Hepatocyte (in vitro differentiated cells): ENCODE data around the gene INPP5F. TPM values are rescaled to one million over a fixed set of nuclear protein-coding genes. Genes with fewer than 3 reads are reported as not detected.

Experiments
- DNase-seq: peaks from one replicate; pipeline ENCODE4 v3.0.0-alpha.2; 2016; ENCODE audit warnings: low spot score
- H2AFZ ChIP-seq: fragments of 200-600 bp; sonication (generic); 2 replicates; pipeline ENCODE4 v1.6.0; 2016; ENCODE audit warnings: antibody characterized with exemption, mild to moderate bottlenecking
- H3K27ac ChIP-seq: fragments of 200-600 bp; sonication (generic); 2 replicates; pipeline ENCODE4 v1.5.1; 2016; ENCODE audit warnings: mild to moderate bottlenecking
- H3K27me3 ChIP-seq: fragments of 200-600 bp; sonication (generic); 2 replicates; pipeline ENCODE4 v1.6.1; 2016
- H3K36me3 ChIP-seq: fragments of 200-600 bp; sonication (generic); replicated peaks from 2 replicates; pipeline ENCODE4 v1.5.1; 2016; ENCODE audit warnings: low read depth; ENCODE audit not compliant: insufficient read depth
- H3K4me1 ChIP-seq: fragments of 200-600 bp; sonication (generic); 2 replicates; pipeline ENCODE4 v1.5.1; 2016; ENCODE audit warnings: mild to moderate bottlenecking, moderate library complexity; ENCODE audit not compliant: insufficient read depth
- H3K4me2 ChIP-seq: fragments of 200-600 bp; sonication (generic); 2 replicates; pipeline ENCODE4 v1.6.0; 2016
- H3K4me3 ChIP-seq: fragments of 200-600 bp; sonication (generic); 2 replicates; pipeline ENCODE4 v1.5.1; 2016; ENCODE audit warnings: mild to moderate bottlenecking
- H3K79me2 ChIP-seq: fragments of 200-600 bp; sonication (generic); 2 replicates; pipeline ENCODE4 v1.6.0; 2017; ENCODE audit warnings: mild to moderate bottlenecking
- H3K9me2 ChIP-seq: fragments of 200-600 bp; sonication (generic); replicated peaks from 2 replicates; pipeline ENCODE4 v1.6.0; 2017; ENCODE audit warnings: mild to moderate bottlenecking; ENCODE audit not compliant: insufficient read depth
- H3K9me3 ChIP-seq: fragments of 200-600 bp; sonication (generic); 2 replicates; pipeline ENCODE4 v1.5.1; 2016; ENCODE audit warnings: low read depth, mild to moderate bottlenecking
- H4K20me1 ChIP-seq: fragments of 200-600 bp; sonication (generic); 2 replicates; pipeline ENCODE4 v1.6.0; 2016; ENCODE audit warnings: mild to moderate bottlenecking; ENCODE audit not compliant: insufficient read depth, poor library complexity, severe bottlenecking
- EZH2 ChIP-seq: fragments of 200-600 bp; sonication (generic); IDR thresholded peaks from 2 replicates; pipeline ENCODE4 v1.6.1; 2016; ENCODE audit warnings: antibody characterized with exemption, mild to moderate bottlenecking, borderline replicate concordance
- EZH2phosphoT487 ChIP-seq: fragments of 200-600 bp; sonication (generic); IDR thresholded peaks from one replicate; pipeline ENCODE4 v1.6.1; 2018; ENCODE audit warnings: antibody characterized with exemption, mild to moderate bottlenecking, low read depth, moderate library complexity; ENCODE audit not compliant: unreplicated experiment, severe bottlenecking
- WGBS: methylation state at CpG from one replicate; pipeline ENCODE4 v1.1.6; 2016; ENCODE audit warnings: low lambda C conversion rate; ENCODE audit errors: missing lambda C conversion rate; 5-methylcytosine and 5-hydroxymethylcytosine counted together
- polyA plus RNA-seq: library from polyadenylated mRNA; unstranded; fragments of >200 nt; fragmentation: Nextera tagmentation; extraction: Ambion mirVana; gene quantifications from 2 replicates; pipeline ENCODE4 v1.2.1, GENCODE V29; 2016
- total RNA-seq: library from RNA; depleted of rRNA; stranded (reverse); fragments of >200 nt; gene quantifications from 2 replicates; pipeline ENCODE4 v1.2.3, GENCODE V29; 2014
- TF ChIP-seq, protein P1 (sequence below): fragments of 200-600 bp; sonication (generic); IDR thresholded peaks from 2 replicates; pipeline ENCODE4 v1.5.1; 2016; ENCODE audit warnings: antibody characterized with exemption, mild to moderate bottlenecking; ENCODE audit not compliant: poor library complexity

INPP5F gene
- total and polyA plus RNA-seq, 2 experiments from 2014 or later, result 9.9 to 44.4 TPM

DNA sequence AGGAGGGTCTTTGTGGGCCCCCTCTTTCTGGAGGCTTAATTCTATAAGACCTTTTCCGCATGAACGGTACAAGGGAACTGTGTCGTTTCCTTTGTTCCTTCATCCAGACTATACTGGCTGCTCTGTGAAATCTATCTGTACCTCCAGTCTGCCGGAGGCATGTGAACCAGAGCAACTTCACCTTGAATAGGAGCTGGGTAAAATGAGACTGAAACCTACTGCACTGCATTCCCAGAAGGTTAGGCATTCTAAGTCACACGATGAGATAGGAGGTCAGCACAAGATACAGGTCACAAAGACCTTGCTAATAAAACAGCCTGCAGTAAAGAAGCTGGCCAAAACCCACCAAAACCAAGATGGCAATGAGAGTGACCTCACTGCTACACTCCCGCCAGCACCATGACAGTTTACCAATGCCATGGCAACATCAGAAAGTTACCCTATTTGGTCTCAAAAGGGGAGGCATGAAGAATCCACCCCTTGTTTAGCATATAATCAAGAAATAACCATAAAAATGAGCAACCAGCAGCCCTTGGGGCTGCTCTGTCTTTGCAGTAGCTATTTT is 36.8 kb upstream of the INPP5F start:
- H4K20me1 ChIP-seq, result no peaks in the 10 kb centered on the region
- H3K79me2 ChIP-seq, result no peaks in the 10 kb centered on the region
- no peaks in the 10 kb centered on the region for H3K36me3 ChIP-seq
- H2AFZ ChIP-seq, result no peak overlapping the region
- DNase-seq, result no peak
- H3K9me2 ChIP-seq, result no peaks in the 10 kb centered on the region
- peak overlapping the region; percentile 73 for H3K27ac ChIP-seq
- no peak for TF ChIP-seq EZH2
- no peak overlapping the region for H3K4me2 ChIP-seq
- peaks cover 13% of the 10 kb centered on the region for H3K4me1 ChIP-seq
- no peaks in the 10 kb centered on the region for H3K27me3 ChIP-seq
- H3K9me3 ChIP-seq, result no peaks in the 10 kb centered on the region
- H3K4me3 ChIP-seq, result no peak overlapping the region
- WGBS, result 60% methylated on average over 6 of the region's 6 CpGs

- no peaks in the 10 kb centered on the region for H3K27me3 ChIP-seq
- no peak for DNase-seq
- no peak for TF ChIP-seq EZH2phosphoT487
- TF ChIP-seq, protein P1, sequence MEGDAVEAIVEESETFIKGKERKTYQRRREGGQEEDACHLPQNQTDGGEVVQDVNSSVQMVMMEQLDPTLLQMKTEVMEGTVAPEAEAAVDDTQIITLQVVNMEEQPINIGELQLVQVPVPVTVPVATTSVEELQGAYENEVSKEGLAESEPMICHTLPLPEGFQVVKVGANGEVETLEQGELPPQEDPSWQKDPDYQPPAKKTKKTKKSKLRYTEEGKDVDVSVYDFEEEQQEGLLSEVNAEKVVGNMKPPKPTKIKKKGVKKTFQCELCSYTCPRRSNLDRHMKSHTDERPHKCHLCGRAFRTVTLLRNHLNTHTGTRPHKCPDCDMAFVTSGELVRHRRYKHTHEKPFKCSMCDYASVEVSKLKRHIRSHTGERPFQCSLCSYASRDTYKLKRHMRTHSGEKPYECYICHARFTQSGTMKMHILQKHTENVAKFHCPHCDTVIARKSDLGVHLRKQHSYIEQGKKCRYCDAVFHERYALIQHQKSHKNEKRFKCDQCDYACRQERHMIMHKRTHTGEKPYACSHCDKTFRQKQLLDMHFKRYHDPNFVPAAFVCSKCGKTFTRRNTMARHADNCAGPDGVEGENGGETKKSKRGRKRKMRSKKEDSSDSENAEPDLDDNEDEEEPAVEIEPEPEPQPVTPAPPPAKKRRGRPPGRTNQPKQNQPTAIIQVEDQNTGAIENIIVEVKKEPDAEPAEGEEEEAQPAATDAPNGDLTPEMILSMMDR, result no peak
- no peak for TF ChIP-seq EZH2
- no peak overlapping the region for H2AFZ ChIP-seq
- no peaks in the 10 kb centered on the region for H4K20me1 ChIP-seq
- H3K9me2 ChIP-seq, result no peaks in the 10 kb centered on the region
- H3K27ac ChIP-seq, result no peak overlapping the region
- H3K4me3 ChIP-seq, result no peak overlapping the region
- no peaks in the 10 kb centered on the region for H3K9me3 ChIP-seq
- H3K36me3 ChIP-seq, result no peaks in the 10 kb centered on the region
- no peaks in the 10 kb centered on the region for H3K79me2 ChIP-seq
- no peak overlapping the region for H3K4me2 ChIP-seq
- 90% methylated on average over 3 of the region's 3 CpGs for WGBS
- peaks cover 12% of the 10 kb centered on the region for H3K4me1 ChIP-seq
Observed at GRCh38 chr10:119691726-119692125, 34.1 kb upstream of the INPP5F start.

DNA sequence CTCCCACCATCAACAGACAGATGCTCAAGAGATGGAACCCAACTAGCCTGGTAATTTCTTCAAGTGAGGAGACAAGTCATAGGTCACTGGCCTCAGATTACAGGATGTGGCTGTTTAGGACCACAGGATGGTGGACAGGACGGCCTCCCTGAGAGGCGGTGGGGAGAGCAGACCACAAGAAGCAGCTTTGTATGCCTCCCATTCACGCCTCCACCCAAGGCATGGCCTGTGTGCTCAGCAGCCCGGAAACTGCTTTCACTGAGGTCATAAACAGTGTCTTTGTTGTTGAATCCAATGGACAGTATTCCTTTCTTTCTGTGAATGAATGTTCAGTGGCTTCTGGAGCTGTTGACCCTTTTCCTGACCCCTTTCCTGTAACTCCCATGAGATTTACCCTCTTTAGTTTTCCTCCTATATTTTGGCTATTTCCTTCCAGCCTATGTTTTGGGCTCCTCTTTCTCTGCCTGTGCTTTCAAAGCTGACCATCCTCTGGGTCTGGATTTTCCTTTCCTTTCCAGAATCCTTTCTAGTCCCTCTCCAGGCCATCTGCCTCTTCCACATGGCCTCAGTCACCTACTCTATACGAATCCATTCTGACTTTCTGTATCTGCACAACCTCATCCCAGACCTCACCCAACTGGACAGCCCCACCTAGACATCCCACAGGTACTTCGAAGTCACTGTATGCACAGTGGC is 32.4 kb upstream of the INPP5F start:
- H3K27ac ChIP-seq, result no peak overlapping the region
- no peak for DNase-seq
- H3K9me2 ChIP-seq, result no peaks in the 10 kb centered on the region
- H2AFZ ChIP-seq, result no peak overlapping the region
- 82% methylated on average over 6 of the region's 6 CpGs for WGBS
- H3K79me2 ChIP-seq, result no peaks in the 10 kb centered on the region
- no peaks in the 10 kb centered on the region for H4K20me1 ChIP-seq
- no peaks in the 10 kb centered on the region for H3K9me3 ChIP-seq
- TF ChIP-seq, protein P1, result no peak
- TF ChIP-seq EZH2phosphoT487 (no peak), EZH2 (no peak)
- no peaks in the 10 kb centered on the region for H3K27me3 ChIP-seq
- H3K4me1 ChIP-seq, result no peaks in the 10 kb centered on the region
- H3K4me2 ChIP-seq, result no peak overlapping the region
- no peak overlapping the region for H3K4me3 ChIP-seq
- no peaks in the 10 kb centered on the region for H3K36me3 ChIP-seq

GRCh38 chr10:119694608-119695007 is 31.2 kb upstream of the INPP5F start:
- Histone ChIP-seq H3K27ac (no peak overlapping the region), H3K4me1 (no peaks in the 10 kb centered on the region), H4K20me1 (no peaks in the 10 kb centered on the region), H3K4me3 (no peak overlapping the region), H2AFZ (no peak overlapping the region), H3K27me3 (no peaks in the 10 kb centered on the region), H3K4me2 (no peak overlapping the region), H3K36me3 (no peaks in the 10 kb centered on the region), H3K79me2 (no peaks in the 10 kb centered on the region), H3K9me2 (no peaks in the 10 kb centered on the region), H3K9me3 (no peaks in the 10 kb centered on the region)
- 94% methylated on average over 7 of the region's 7 CpGs for WGBS
- DNase-seq, result no peak
- TF ChIP-seq, protein P1, result no peak
- TF ChIP-seq EZH2phosphoT487 (no peak), EZH2 (no peak)
